B cell (primary cell): Measurements from ENCODE around the gene XXYLT1. TPM values are rescaled to one million over a fixed set of nuclear protein-coding genes. Genes with fewer than 3 reads are reported as not detected.

Source experiments
- ATAC-seq: fragments of 200-7000 bp; cut with Tn5 transposase; one replicate; pipeline ENCODE4 v1.10.0; 2021; ENCODE audit warnings: low read depth, mild to moderate bottlenecking, moderate number of reproducible peaks, moderate library complexity
- CTCF ChIA-PET: fragments of 350-600 bp; sonication (Branson Sonifier 250); formaldehyde crosslinking; loops from one replicate; lab custom pipeline; 2021; ENCODE audit warnings: antibody characterized with exemption, inconsistent platforms; lab: Charles Lee
- POLR2A ChIA-PET: fragments of 350-600 bp; sonication (Branson Sonifier 250); formaldehyde crosslinking; loops from one replicate; lab custom pipeline; 2021; ENCODE audit warnings: antibody characterized with exemption; lab: Charles Lee
- DNase-seq: peaks from one replicate; pipeline ENCODE4 v3.0.0; 2013
- H2AFZ ChIP-seq: 2 replicates; pipeline ENCODE4 v1.6.1; 2012; ENCODE audit warnings: mild to moderate bottlenecking, low read depth, low read length; ENCODE audit not compliant: insufficient read depth, poor library complexity, severe bottlenecking
- H3K27ac ChIP-seq, 2 donors: 1 replicate in 1 of 2; 2 replicates in 1 of 2; pipeline ENCODE4 v1.5.1; 2012 to 2013; ENCODE audit warnings: low read length in 2 of 2, mild to moderate bottlenecking in 2 of 2, moderate library complexity in 1 of 2
- H3K27me3 ChIP-seq, 4 experiments: fragments of 200-600 bp in 1 of 4; sonication (generic) in 1 of 4; replicated peaks in 1 of 4; 1 replicate in 2 of 4; 2 replicates in 2 of 4; pipeline versions ENCODE4 v1.6.1 to v1.7.0; 2013 to 2016; ENCODE audit warnings: low read length in 3 of 4, mild to moderate bottlenecking in 2 of 4, mixed read lengths in 1 of 4, moderate library complexity in 1 of 4; ENCODE audit not compliant: insufficient read depth in 4 of 4, control insufficient read depth in 3 of 4; ENCODE audit errors: control extremely low read depth in 1 of 4
- H3K36me3 ChIP-seq, 2 experiments: replicated peaks in 1 of 2; 1 replicate in 1 of 2; 2 replicates in 1 of 2; pipeline versions ENCODE4 v1.6.1 to v1.7.1; 2013; ENCODE audit warnings: low read length in 1 of 2; ENCODE audit not compliant: insufficient read depth in 2 of 2, control insufficient read depth in 1 of 2; ENCODE audit errors: control extremely low read depth in 1 of 2, extremely low read depth in 1 of 2
- H3K4me1 ChIP-seq, 2 donors: fragments of 200-600 bp in 1 of 2; sonication (generic) in 1 of 2; 1 replicate in 1 of 2; 2 replicates in 1 of 2; pipeline versions ENCODE4 v1.5.1 to v1.6.1; 2013 to 2017; ENCODE audit warnings: low read length in 2 of 2; ENCODE audit not compliant: control insufficient read depth in 2 of 2, insufficient read depth in 2 of 2
- H3K4me2 ChIP-seq: replicated peaks from 2 replicates; pipeline ENCODE3; 2012; ENCODE audit warnings: mild to moderate bottlenecking, low read depth, low read length; ENCODE audit not compliant: poor library complexity, severe bottlenecking
- H3K4me3 ChIP-seq, 5 experiments: fragments of 200-600 bp in 1 of 5; sonication (generic) in 1 of 5; 1 replicate in 3 of 5; 2 replicates in 2 of 5; pipeline versions ENCODE4 v1.5.1 to v1.7.0; 2011 to 2016; ENCODE audit warnings: low read length in 4 of 5, mild to moderate bottlenecking in 4 of 5, low read depth in 2 of 5, control low read depth in 1 of 5, moderate library complexity in 1 of 5; ENCODE audit not compliant: insufficient read depth in 1 of 5; ENCODE audit errors: control extremely low read depth in 1 of 5, extremely low read depth in 1 of 5
- H3K79me2 ChIP-seq: fragments of 200-600 bp; sonication (generic); one replicate; pipeline ENCODE4 v1.6.0; 2016; ENCODE audit warnings: low read length; ENCODE audit not compliant: control insufficient read depth, insufficient read depth
- H3K9ac ChIP-seq: fragments of 200-600 bp; sonication (generic); 2 replicates; pipeline ENCODE4 v1.6.1; 2017; ENCODE audit warnings: mild to moderate bottlenecking, low read length, moderate library complexity
- H3K9me3 ChIP-seq, 3 donors: one replicate each; pipeline versions ENCODE4 v1.6.1 to v1.7.1; 2013; ENCODE audit warnings: low read length in 2 of 3; ENCODE audit not compliant: control insufficient read depth in 2 of 3, insufficient read depth in 1 of 3; ENCODE audit errors: control extremely low read depth in 1 of 3
- H4K20me1 ChIP-seq: 2 replicates; pipeline ENCODE4 v1.6.0; 2012; ENCODE audit warnings: mild to moderate bottlenecking, low read length; ENCODE audit not compliant: insufficient read depth, control insufficient read depth, poor library complexity, severe bottlenecking
- H3K27ac Mint-ChIP-seq: one replicate; pipeline ENCODE4 v1.8.0; 2021; ENCODE audit warnings: mixed read lengths
- H3K27me3 Mint-ChIP-seq: one replicate; pipeline ENCODE4 v1.8.0; 2021; ENCODE audit warnings: mixed read lengths
- H3K4me1 Mint-ChIP-seq: one replicate; pipeline ENCODE4 v1.8.0; 2021; ENCODE audit warnings: mixed read lengths
- H3K4me3 Mint-ChIP-seq: one replicate; pipeline ENCODE4 v1.8.0; 2021; ENCODE audit warnings: mixed read lengths
- H3K9me3 Mint-ChIP-seq: one replicate; pipeline ENCODE4 v1.8.0; 2022; ENCODE audit warnings: mixed read lengths; ENCODE audit not compliant: insufficient read depth
- CTCF ChIP-seq: fragments of 200-600 bp; IDR thresholded peaks from one replicate; pipeline ENCODE4 v1.8.0; 2022; ENCODE audit warnings: antibody characterized with exemption, mild to moderate bottlenecking
- EZH2 ChIP-seq: IDR thresholded peaks from 2 replicates; pipeline ENCODE4 v1.6.1; 2012; ENCODE audit warnings: borderline replicate concordance, low read depth, mild to moderate bottlenecking, moderate library complexity, low read length; ENCODE audit not compliant: insufficient read depth, poor library complexity, severe bottlenecking
- WGBS: methylation state at CpG from one replicate; pipeline ENCODE4 v1.1.5; 2013; ENCODE audit warnings: missing lambda C conversion rate; ENCODE audit not compliant: insufficient coverage; 5-methylcytosine and 5-hydroxymethylcytosine counted together
- intact Hi-C: fragments of 100-400 bp; cut with micrococcal nuclease; formaldehyde crosslinking; loops from one replicate; pipeline ENCODE4 v1.10.0; 2022
- polyA plus RNA-seq: library from polyadenylated mRNA; depleted of rRNA; stranded (reverse); fragments of >200 nt; gene quantifications from 2 replicates; pipeline ENCODE4 v1.2.3, GENCODE V29; 2012
- total RNA-seq, 2 donors: library from RNA; stranded (reverse); fragments of 120-200 nt in 1 of 2; gene quantifications; 1 replicate in 1 of 2; 2 replicates in 1 of 2; pipeline versions ENCODE4 v1.2.3 to v1.2.4, GENCODE V29; 2013 to 2022

The XXYLT1 gene
- total and polyA plus RNA-seq, 2 donors (not counting 1 experiment from before 2014, with no cell fraction given): 2.6 to 11.2 TPM

GRCh38 chr3:195036974-195037373, 234.0 kb downstream of the XXYLT1 start:
- TF ChIP-seq CTCF: no peak
- no peak for TF ChIP-seq EZH2
- intact Hi-C loops: no loop called here
- Histone ChIP-seq H3K27ac (no peak overlapping the region), H3K27me3 (no peaks in the 10 kb centered on the region), H3K4me2 (no peak overlapping the region), H3K4me1 (peaks cover 5 to 28% of the 10 kb centered on the region in 2 donors), H3K79me2 (no peaks in the 10 kb centered on the region), H3K36me3 (no peaks in the 10 kb centered on the region), H4K20me1 (no peaks in the 10 kb centered on the region), H3K4me3 (no peak overlapping the region), H2AFZ (no peak overlapping the region), H3K9ac (no peak overlapping the region), H3K9me3 (no peaks in the 10 kb centered on the region)
- POLR2A ChIA-PET: no interaction called here
- ATAC-seq (no peak), DNase-seq (no peak)
- CTCF ChIA-PET: no interaction called here
- Mint-ChIP-seq H3K4me1 (peaks cover 18% of the 10 kb centered on the region), H3K27ac (no peak overlapping the region), H3K4me3 (no peak overlapping the region), H3K9me3 (no peaks in the 10 kb centered on the region), H3K27me3 (no peaks in the 10 kb centered on the region)
- WGBS: 83% methylated on average over 3 of the region's 5 CpGs

- Histone ChIP-seq H3K27ac (no peak overlapping the region), H3K27me3 (no peaks in the 10 kb centered on the region), H3K4me1 (peaks cover 5 to 28% of the 10 kb centered on the region in 2 donors), H2AFZ (no peak overlapping the region), H3K4me2 (no peak overlapping the region), H4K20me1 (no peaks in the 10 kb centered on the region), H3K9me3 (no peaks in the 10 kb centered on the region), H3K4me3 (no peak overlapping the region), H3K36me3 (no peaks in the 10 kb centered on the region), H3K9ac (no peak overlapping the region), H3K79me2 (no peaks in the 10 kb centered on the region)
- H3K4me3 Mint-ChIP-seq: no peak overlapping the region
- ChIA-PET CTCF (no interaction called here), POLR2A (no interaction called here)
- WGBS: 92% methylated on average over 6 of the region's 6 CpGs
- peaks cover 18% of the 10 kb centered on the region for H3K4me1 Mint-ChIP-seq
- H3K27me3 Mint-ChIP-seq: no peaks in the 10 kb centered on the region
- H3K9me3 Mint-ChIP-seq: no peaks in the 10 kb centered on the region
- ATAC-seq (no peak), DNase-seq (no peak)
- H3K27ac Mint-ChIP-seq: no peak overlapping the region
- TF ChIP-seq EZH2 (no peak), CTCF (no peak)
- intact Hi-C loops: no loop called here
These were observed 234.4 kb downstream of the XXYLT1 start for GRCh38 chr3:195036574-195036973.
